ENCODE results near the gene FUT8.
"Not testable (repeated sequence)": the region's sequence is repeated elsewhere in the genome, so short reads cannot be mapped to it uniquely, and the experiment has no call there.

Gene FUT8

DNA sequence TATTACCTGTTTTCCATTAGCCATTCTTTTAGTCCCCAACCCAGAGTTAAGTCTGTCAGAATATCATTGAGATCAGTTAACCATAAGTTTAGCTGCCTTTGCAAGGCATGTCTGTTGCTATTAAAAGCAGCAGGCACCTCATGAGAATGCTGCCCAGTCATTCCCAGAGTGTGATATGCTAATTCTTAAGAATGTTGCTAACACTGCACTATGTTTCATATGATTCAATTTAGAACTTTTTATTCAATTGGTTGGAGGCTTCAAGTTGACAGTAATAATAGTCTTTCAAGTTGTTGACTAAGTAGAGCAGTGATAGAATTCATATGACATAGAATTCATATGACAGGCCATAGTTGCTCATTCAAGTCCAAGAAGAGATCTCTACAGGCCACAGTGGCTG is 292.3 kb downstream of the FUT8 start:
- TF ChIP-seq, protein P1, sequence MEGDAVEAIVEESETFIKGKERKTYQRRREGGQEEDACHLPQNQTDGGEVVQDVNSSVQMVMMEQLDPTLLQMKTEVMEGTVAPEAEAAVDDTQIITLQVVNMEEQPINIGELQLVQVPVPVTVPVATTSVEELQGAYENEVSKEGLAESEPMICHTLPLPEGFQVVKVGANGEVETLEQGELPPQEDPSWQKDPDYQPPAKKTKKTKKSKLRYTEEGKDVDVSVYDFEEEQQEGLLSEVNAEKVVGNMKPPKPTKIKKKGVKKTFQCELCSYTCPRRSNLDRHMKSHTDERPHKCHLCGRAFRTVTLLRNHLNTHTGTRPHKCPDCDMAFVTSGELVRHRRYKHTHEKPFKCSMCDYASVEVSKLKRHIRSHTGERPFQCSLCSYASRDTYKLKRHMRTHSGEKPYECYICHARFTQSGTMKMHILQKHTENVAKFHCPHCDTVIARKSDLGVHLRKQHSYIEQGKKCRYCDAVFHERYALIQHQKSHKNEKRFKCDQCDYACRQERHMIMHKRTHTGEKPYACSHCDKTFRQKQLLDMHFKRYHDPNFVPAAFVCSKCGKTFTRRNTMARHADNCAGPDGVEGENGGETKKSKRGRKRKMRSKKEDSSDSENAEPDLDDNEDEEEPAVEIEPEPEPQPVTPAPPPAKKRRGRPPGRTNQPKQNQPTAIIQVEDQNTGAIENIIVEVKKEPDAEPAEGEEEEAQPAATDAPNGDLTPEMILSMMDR (conservative IDR thresholded peaks at IDR 0.05; ENCODE audit: low read depth, low read length), result no peak
- Histone ChIP-seq H3K27ac (no peak overlapping the region; the same call in 1 of the 2 replicates), H3K79me2 (ENCODE audit: insufficient read depth, low read depth) (no peaks in the 10 kb centered on the region), H3K4me2 (peak overlapping the region; percentile 17; the same call in 1 of the 2 replicates), H4K20me1 (ENCODE audit: insufficient read depth) (no peaks in the 10 kb centered on the region), H3K4me1 (ENCODE audit: low read depth, poor library complexity, severe bottlenecking) (peaks cover 13% of the 10 kb centered on the region), H3K9ac (no peak overlapping the region), H2AFZ (ENCODE audit: low read depth) (no peak overlapping the region), H3K4me3 (IDR thresholded peaks at IDR 0.05; ENCODE audit: insufficient read depth, low read depth, low read length) (no peak overlapping the region), H3K27me3 (ENCODE audit: insufficient read depth, low read depth) (no peaks in the 10 kb centered on the region), H3K36me3 (ENCODE audit: insufficient read depth) (no peaks in the 10 kb centered on the region)

DNA sequence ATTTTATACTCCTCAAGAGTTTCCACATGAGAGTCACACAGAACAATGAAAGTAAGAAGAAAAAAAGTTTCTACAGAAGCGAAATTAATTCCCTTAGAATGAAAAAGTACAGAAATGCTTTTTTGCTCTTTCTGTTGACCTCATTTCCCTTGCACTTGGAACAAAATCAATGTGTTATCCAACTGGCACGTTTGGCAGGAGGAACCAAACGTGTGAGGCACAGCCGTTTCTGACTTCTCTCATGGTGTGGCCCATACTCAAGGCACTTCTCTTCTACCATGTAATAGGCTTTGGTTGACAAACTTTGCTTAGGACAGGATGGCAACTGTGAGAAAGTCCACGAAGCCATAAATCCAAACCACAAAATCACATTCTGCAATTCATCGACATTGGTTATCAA is 297.0 kb downstream of the FUT8 start:
- H3K36me3 ChIP-seq (ENCODE audit: insufficient read depth), result no peaks in the 10 kb centered on the region
- peaks cover 6% of the 10 kb centered on the region for H3K4me1 ChIP-seq (ENCODE audit: low read depth, poor library complexity, severe bottlenecking)
- no peaks in the 10 kb centered on the region for H4K20me1 ChIP-seq (ENCODE audit: insufficient read depth)
- H3K9ac ChIP-seq, result no peak overlapping the region
- H3K27ac ChIP-seq, result no peak overlapping the region
- H2AFZ ChIP-seq (ENCODE audit: low read depth), result no peak overlapping the region
- no peak overlapping the region for H3K4me2 ChIP-seq
- TF ChIP-seq, protein P1 (conservative IDR thresholded peaks at IDR 0.05; ENCODE audit: low read depth, low read length), result no peak
- H3K4me3 ChIP-seq (IDR thresholded peaks at IDR 0.05; ENCODE audit: insufficient read depth, low read depth, low read length), result no peak overlapping the region
- H3K27me3 ChIP-seq (ENCODE audit: insufficient read depth, low read depth), result no peaks in the 10 kb centered on the region
- no peaks in the 10 kb centered on the region for H3K79me2 ChIP-seq (ENCODE audit: insufficient read depth, low read depth)

DNA sequence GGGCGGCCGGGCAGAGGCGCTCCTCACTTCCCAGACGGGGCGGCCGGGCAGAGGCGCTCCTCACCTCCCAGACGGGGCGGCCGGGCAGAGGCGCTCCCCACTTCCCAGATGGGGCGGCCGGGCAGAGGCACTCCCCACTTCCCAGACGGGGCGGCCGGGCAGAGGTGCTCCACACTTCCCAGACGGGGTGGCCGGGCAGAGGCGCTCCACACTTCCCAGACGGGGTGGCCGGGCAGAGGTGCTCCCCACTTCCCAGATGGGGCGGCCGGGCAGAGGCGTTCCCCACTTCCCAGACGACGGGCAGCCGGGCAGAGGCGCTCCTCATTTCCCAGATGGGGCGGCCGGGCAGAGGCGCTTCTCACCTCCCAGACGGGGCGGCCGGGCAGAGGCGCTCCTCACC is 304.3 kb downstream of the FUT8 start:
- H3K4me3 ChIP-seq (IDR thresholded peaks at IDR 0.05; ENCODE audit: insufficient read depth, low read depth, low read length); H3K79me2 ChIP-seq (ENCODE audit: insufficient read depth, low read depth); H3K27ac ChIP-seq; H3K36me3 ChIP-seq (ENCODE audit: insufficient read depth); H3K27me3 ChIP-seq (ENCODE audit: insufficient read depth, low read depth); H4K20me1 ChIP-seq (ENCODE audit: insufficient read depth); H2AFZ ChIP-seq (ENCODE audit: low read depth); H3K9ac ChIP-seq; H3K4me2 ChIP-seq: not testable (repeated sequence)
- peaks cover 29% of the 10 kb centered on the region for H3K4me1 ChIP-seq (ENCODE audit: low read depth, poor library complexity, severe bottlenecking)

DNA sequence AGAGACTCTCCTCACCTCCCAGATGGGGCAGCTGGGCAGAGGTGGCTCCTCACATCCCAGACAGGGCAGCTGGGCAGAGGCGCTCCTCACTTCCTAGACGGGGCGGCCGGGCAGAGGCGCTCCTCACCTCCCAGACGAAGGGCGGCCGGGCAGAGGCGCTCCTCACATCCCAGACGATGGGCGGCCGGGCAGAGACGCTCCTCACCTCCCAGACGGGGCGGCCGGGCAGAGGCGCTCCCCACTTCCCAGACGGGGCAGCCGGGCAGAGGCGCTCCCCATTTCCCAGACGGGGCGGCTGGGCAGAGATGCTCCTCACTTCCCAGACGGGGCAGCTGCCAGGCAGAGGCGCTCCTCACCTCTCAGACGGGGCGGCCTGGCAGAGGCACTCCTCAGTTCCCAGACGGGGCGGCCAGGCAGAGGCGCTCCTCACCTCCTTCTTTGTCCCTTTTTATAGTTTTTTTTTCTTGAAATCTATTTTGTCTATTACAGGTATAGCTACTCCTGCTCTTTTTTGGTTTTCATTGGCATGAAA is 304.9 kb downstream of the FUT8 start:
- H3K9ac ChIP-seq; H3K4me2 ChIP-seq; H3K79me2 ChIP-seq (ENCODE audit: insufficient read depth, low read depth): not testable (repeated sequence)

DNA sequence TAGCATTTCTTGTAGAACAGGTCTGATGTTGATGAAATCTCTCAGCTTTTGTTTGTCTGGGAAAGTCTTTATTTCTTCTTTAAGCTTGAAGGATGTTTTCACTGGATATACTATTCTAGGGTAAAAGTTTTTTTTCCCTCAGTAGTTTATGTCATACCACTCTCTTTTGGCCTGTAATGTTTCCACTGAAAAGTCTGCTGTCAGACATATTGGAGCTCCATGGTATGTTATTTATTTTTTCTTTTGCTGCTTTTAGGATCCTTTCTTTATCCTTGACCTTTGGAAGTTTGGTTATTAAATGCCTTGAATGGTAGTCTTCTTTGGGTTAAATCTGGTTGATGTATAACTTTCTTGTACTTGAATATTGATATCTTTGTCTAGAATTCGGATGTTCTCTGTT is 306.1 kb downstream of the FUT8 start:
- no peak overlapping the region for H3K4me3 ChIP-seq (IDR thresholded peaks at IDR 0.05; ENCODE audit: insufficient read depth, low read depth, low read length)
- no peaks in the 10 kb centered on the region for H3K36me3 ChIP-seq (ENCODE audit: insufficient read depth)
- H3K79me2 ChIP-seq (ENCODE audit: insufficient read depth, low read depth), result no peaks in the 10 kb centered on the region
- TF ChIP-seq, protein P1 (conservative IDR thresholded peaks at IDR 0.05; ENCODE audit: low read depth, low read length), result no peak
- no peak overlapping the region for H3K4me2 ChIP-seq
- H3K9ac ChIP-seq, result no peak overlapping the region
- peaks cover 45% of the 10 kb centered on the region for H3K4me1 ChIP-seq (ENCODE audit: low read depth, poor library complexity, severe bottlenecking)
- H4K20me1 ChIP-seq (ENCODE audit: insufficient read depth), result no peaks in the 10 kb centered on the region
- no peak overlapping the region for H2AFZ ChIP-seq (ENCODE audit: low read depth)
- no peaks in the 10 kb centered on the region for H3K27me3 ChIP-seq (ENCODE audit: insufficient read depth, low read depth)
- H3K27ac ChIP-seq, result no peak overlapping the region

More for the DNA sequence above, 304.9 kb downstream of the FUT8 start:
- not testable (repeated sequence) for H4K20me1 ChIP-seq (ENCODE audit: insufficient read depth); H3K27me3 ChIP-seq (ENCODE audit: insufficient read depth, low read depth); H3K27ac ChIP-seq; H3K36me3 ChIP-seq (ENCODE audit: insufficient read depth); H2AFZ ChIP-seq (ENCODE audit: low read depth); H3K4me3 ChIP-seq (IDR thresholded peaks at IDR 0.05; ENCODE audit: insufficient read depth, low read depth, low read length)
- H3K4me1 ChIP-seq (ENCODE audit: low read depth, poor library complexity, severe bottlenecking), result peaks cover 35% of the 10 kb centered on the region
